ENCODE results near the gene SGTA. TPM values are rescaled to one million over a fixed set of nuclear protein-coding genes. Genes with fewer than 3 reads are reported as not detected.

SGTA gene
- total and polyA plus RNA-seq, 2 of the 8 experiments (the other 6 are each of a cell fraction or from before 2014, with no cell fraction given) = 86.8 to 130 TPM

DNA sequence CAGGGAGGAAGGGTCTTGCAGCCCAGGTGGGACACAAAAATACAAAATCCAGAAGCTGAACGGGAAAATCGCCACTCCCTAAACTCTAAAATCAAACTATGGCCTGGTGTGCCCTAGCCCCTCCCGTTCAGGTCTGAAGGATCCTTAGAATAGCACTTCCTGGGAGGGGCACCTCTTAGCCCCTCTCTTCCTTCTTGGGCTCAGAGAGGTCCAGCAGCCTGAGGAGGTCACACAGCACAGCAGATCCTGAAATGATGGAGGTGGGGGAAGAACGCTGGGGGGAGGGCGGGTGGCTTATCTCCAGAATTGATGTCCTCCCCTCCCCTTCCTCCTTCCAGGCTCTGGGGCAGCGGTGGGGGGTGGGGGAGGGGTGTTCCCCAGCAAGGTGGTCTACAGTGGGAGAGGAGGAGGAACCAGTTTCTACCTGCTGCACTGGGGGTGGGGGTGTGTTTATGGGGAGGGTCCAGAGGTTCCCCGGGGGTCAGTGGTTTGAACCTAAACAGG lies 63.8 kb downstream of the SGTA start:
- Histone ChIP-seq H2BK12ac (ENCODE audit: low read depth, low read length) (0 out of 2 replicates have a peak overlapping the region, but pooled peaks have one; percentile 4), H4K8ac (ENCODE audit: extremely low read depth, insufficient read depth, low read length) (no peak overlapping the region; the same call in 1 of the 2 replicates), H3K4ac (replicated peaks; ENCODE audit: insufficient read length, low read depth, low read length) (no peak overlapping the region), H3K4me2 (ENCODE audit: insufficient read depth in 1 of 2, low read depth in 2 of 2, low read length in 2 of 2) (peak overlapping the region; percentile 80 to 94; a peak in 3 of 4 replicates), H3K9ac (replicated peaks in 1 of 4; ENCODE audit: extremely low read depth in 1 of 4, low read depth in 3 of 4, low read length in 3 of 4) (no peak overlapping the region), H4K5ac (ENCODE audit: insufficient read length, low read depth, low read length) (no peak overlapping the region), H3K23me2 (ENCODE audit: low read depth, low read length) (peaks cover 12% of the 10 kb centered on the region; the same call in 1 of the 2 replicates), H3K36me3 (ENCODE audit: control insufficient read depth in 2 of 4, insufficient read depth in 4 of 4, low read length in 3 of 4) (peaks cover 0 to 17% (median 0%) of the 10 kb centered on the region in 4 experiments; a peak in 1 of 8 replicates), H3K56ac (replicated peaks; ENCODE audit: insufficient read length, low read depth, low read length) (no peak overlapping the region), H3K4me1 (replicated peaks in 1 of 4; ENCODE audit: control insufficient read depth in 3 of 4, insufficient read depth in 4 of 4, low read length in 3 of 4) (peaks cover 0 to 15% (median 6%) of the 10 kb centered on the region in 4 experiments; a peak in 6 of 7 replicates), H3K4me3 (ENCODE audit: extremely low read depth in 1 of 4, insufficient read depth in 2 of 4, low read depth in 3 of 4, low read length in 4 of 4) (peak overlapping the region in 2 of 4 experiments; percentile 39 to 89; a peak in 2 of 8 replicates), H3K18ac (ENCODE audit: extremely low read depth, low read length) (no peak overlapping the region; the same call in 1 of the 2 replicates), H2BK5ac (ENCODE audit: low read depth, low read length) (0 out of 2 replicates have a peak overlapping the region, but pooled peaks have one; percentile 20), H4K20me1 (replicated peaks in 1 of 2; ENCODE audit: control insufficient read depth in 1 of 2, insufficient read depth in 2 of 2, low read length in 2 of 2) (peaks cover 0 to 4% of the 10 kb centered on the region in 2 experiments), H3K9me3 (ENCODE audit: insufficient read depth in 2 of 2, low read depth in 1 of 2, low read length in 1 of 2) (peaks cover 9 to 17% of the 10 kb centered on the region in 2 experiments; a peak in 3 of 4 replicates), H3K14ac (ENCODE audit: insufficient read length) (no peak overlapping the region), H2BK120ac (replicated peaks; ENCODE audit: low read depth, low read length) (no peak overlapping the region), H2BK20ac (ENCODE audit: low read length) (no peak overlapping the region), H2AK5ac (ENCODE audit: low read depth, low read length) (no peak overlapping the region), H3K27ac (ENCODE audit: low read depth, low read length) (no peak overlapping the region), H3K27me3 (replicated peaks in 1 of 4; ENCODE audit: control insufficient read depth in 3 of 4, extremely low read depth in 1 of 4, insufficient read depth in 3 of 4, low read length in 3 of 4) (peaks cover 0 to 7% (median 3%) of the 10 kb centered on the region in 4 experiments; a peak in 4 of 7 replicates), H4K91ac (replicated peaks; ENCODE audit: insufficient read length, low read length) (no peak overlapping the region), H3K23ac (ENCODE audit: insufficient read length) (no peak overlapping the region), H3K79me1 (ENCODE audit: low read depth, low read length) (no peaks in the 10 kb centered on the region), H3K79me2 (ENCODE audit: control insufficient read depth in 1 of 2, insufficient read depth in 2 of 2, low read length in 2 of 2) (no peaks in the 10 kb centered on the region), H2BK15ac (ENCODE audit: low read length) (no peak overlapping the region), H2AFZ (ENCODE audit: low read length) (no peak overlapping the region)
- DNase-seq (ENCODE audit: low read depth in 1 of 2, low spot score in 2 of 2) = no peak
- CTCF ChIA-PET (ENCODE audit: partially characterized antibody) = interaction anchor here (1.0 kb wide), 1 partner anchor 64 kb away, joined by 3 read pairs; the partner anchor contains the start of gene SGTA
- 89% methylated on average over 4 of the region's 7 CpGs; no CpG with 5 or more reads in 1 of the 2 experiments for WGBS, 2 experiments (ENCODE audit: extremely low coverage in 1 of 2, insufficient coverage in 1 of 2, insufficient read length in 1 of 2, insufficient replicate concordance in 2 of 2, low coverage in 1 of 2, low lambda C conversion rate in 2 of 2, missing lambda C conversion rate in 1 of 2)
- no peak for TF ChIP-seq RNF2 (IDR thresholded peaks at IDR 0.05; ENCODE audit: borderline replicate concordance, low read depth, low read length, missing control alignments, poor library complexity, severe bottlenecking)
- TF ChIP-seq BRCA1 (IDR thresholded peaks at IDR 0.05; ENCODE audit: low read depth, low read length) = no peak
- TF ChIP-seq MAFK (IDR thresholded peaks at IDR 0.05; ENCODE audit: low read depth, low read length) = no peak
- no peak for TF ChIP-seq EP300 (IDR thresholded peaks at IDR 0.05; ENCODE audit: borderline replicate concordance in 1 of 2, low read depth in 2 of 2, low read length in 2 of 2)
- no peak for TF ChIP-seq KDM4A (IDR thresholded peaks at IDR 0.05; ENCODE audit: low read depth, low read length, severe bottlenecking)
- no peak for TF ChIP-seq RFX5 (IDR thresholded peaks at IDR 0.05; ENCODE audit: borderline replicate concordance, low read depth, low read length)
- no peak for TF ChIP-seq SP1 (IDR thresholded peaks at IDR 0.05; ENCODE audit: low read depth, low read length)
- TF ChIP-seq SIRT6 (IDR thresholded peaks at IDR 0.05; ENCODE audit: low read length) = no peak
- no peak for TF ChIP-seq POU5F1 (IDR thresholded peaks at IDR 0.05; ENCODE audit: low read depth, low read length)
- no peak for TF ChIP-seq EZH2 (IDR thresholded peaks at IDR 0.05; ENCODE audit: low read depth, low read length, severe bottlenecking)
- POLR2A ChIA-PET (ENCODE audit: partially characterized antibody) = interaction anchor here (0.6 to 2.2 kb wide), 5 partner anchors 14 to 152 kb away, joined by 3 to 8 read pairs (median 3); no protein-coding TSS in a partner anchor
- FAIRE-seq = no peak

All from H1 (cell line).